Measurements from ENCODE around the gene CLK1. TPM values are rescaled to one million over a fixed set of nuclear protein-coding genes. Genes with fewer than 3 reads are reported as not detected.

The CLK1 gene
- total RNA-seq, 2 donors from 2014 or later, result 54.9 to 62.8 TPM

DNA sequence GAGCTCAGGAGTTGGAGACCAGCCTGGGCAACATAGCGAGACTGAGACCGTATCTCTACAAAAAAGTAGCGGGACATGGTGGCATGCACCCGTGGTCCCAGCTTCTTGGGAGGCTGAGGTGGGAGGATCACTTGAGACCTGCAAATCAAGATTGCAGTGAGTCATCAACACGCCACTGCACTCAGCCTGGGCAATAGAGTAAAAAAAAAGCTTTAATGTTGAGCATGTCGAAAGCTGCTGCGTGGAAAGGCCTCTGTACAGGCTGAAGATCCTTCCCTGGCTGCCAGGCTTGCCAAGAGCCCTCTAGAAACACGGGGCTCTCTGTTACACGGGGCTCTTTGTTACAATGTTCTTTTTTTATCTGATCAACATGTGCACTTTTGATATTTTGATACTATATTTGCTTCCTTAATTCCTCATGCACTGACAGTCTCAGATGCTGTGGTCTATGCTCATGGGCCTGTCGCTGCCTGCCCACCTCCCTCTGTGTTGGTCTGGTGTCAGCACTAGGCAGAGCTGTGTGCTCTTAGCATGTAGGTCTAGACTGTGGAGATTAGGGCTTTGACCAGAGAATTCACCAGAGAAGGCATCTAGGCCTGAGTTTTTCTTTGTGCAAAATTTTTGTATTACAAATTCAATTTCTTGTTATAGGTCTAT, 18.7 kb downstream of the CLK1 start:
- H3K4me3 Mint-ChIP-seq, result no peak overlapping the region
- Histone ChIP-seq H3K27ac (ENCODE audit: low read depth, low read length) (no peak overlapping the region), H3K27me3 (ENCODE audit: control insufficient read depth, insufficient read depth, low read length, poor library complexity, severe bottlenecking) (no peaks in the 10 kb centered on the region), H3K4me1 (ENCODE audit: control insufficient read depth, insufficient read depth, low read length) (no peaks in the 10 kb centered on the region), H3K9ac (ENCODE audit: extremely low read depth, low read length, poor library complexity, severe bottlenecking) (no peak overlapping the region), H3K4me3 (ENCODE audit: low read length) (no peak overlapping the region), H3K9me3 (ENCODE audit: control insufficient read depth, low read length) (no peaks in the 10 kb centered on the region), H3K36me3 (ENCODE audit: control insufficient read depth, insufficient read depth, low read length) (peaks cover 2% of the 10 kb centered on the region)
- H3K27ac Mint-ChIP-seq, result no peak overlapping the region
- DNase-seq, result no peak
- H3K27me3 Mint-ChIP-seq (ENCODE audit: insufficient read depth), result peaks cover 3% of the 10 kb centered on the region
- H3K36me3 Mint-ChIP-seq (ENCODE audit: low read depth), result no peaks in the 10 kb centered on the region
- TF ChIP-seq, protein P1, sequence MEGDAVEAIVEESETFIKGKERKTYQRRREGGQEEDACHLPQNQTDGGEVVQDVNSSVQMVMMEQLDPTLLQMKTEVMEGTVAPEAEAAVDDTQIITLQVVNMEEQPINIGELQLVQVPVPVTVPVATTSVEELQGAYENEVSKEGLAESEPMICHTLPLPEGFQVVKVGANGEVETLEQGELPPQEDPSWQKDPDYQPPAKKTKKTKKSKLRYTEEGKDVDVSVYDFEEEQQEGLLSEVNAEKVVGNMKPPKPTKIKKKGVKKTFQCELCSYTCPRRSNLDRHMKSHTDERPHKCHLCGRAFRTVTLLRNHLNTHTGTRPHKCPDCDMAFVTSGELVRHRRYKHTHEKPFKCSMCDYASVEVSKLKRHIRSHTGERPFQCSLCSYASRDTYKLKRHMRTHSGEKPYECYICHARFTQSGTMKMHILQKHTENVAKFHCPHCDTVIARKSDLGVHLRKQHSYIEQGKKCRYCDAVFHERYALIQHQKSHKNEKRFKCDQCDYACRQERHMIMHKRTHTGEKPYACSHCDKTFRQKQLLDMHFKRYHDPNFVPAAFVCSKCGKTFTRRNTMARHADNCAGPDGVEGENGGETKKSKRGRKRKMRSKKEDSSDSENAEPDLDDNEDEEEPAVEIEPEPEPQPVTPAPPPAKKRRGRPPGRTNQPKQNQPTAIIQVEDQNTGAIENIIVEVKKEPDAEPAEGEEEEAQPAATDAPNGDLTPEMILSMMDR (conservative IDR thresholded peaks at IDR 0.05), result no peak
- H3K9me3 Mint-ChIP-seq, result no peaks in the 10 kb centered on the region
- 93 to 95% methylated on average over 10 of the region's 10 CpGs for WGBS, 2 experiments (ENCODE audit: insufficient coverage in 1 of 2, insufficient read length in 1 of 2)
- no peaks in the 10 kb centered on the region for H3K4me1 Mint-ChIP-seq

DNA sequence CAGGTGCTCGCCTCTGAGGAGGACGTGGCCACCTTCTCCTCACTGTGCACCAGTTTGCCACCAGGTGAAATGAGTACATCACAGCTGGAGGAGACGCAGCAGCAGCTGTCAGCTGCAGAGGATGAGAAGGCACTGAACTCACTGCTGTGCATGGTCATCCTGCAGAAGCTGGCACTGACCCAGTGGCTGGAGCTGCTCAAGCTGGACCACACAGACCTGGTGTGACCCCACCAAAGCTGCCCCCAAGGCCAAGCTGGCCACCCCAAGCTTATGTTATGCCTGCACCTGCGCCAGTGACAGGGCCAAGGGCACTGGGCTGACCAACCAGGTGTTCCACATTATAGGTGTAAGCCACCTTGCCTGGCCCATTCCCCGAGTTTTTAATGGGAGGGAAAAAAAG, 19.3 kb downstream of the CLK1 start:
- no peak overlapping the region for H3K4me3 ChIP-seq (ENCODE audit: low read length)
- H3K27ac ChIP-seq (ENCODE audit: low read depth, low read length), result no peak overlapping the region
- H3K36me3 Mint-ChIP-seq (ENCODE audit: low read depth), result no peaks in the 10 kb centered on the region
- no peaks in the 10 kb centered on the region for H3K4me1 ChIP-seq (ENCODE audit: control insufficient read depth, insufficient read depth, low read length)
- no peaks in the 10 kb centered on the region for H3K9me3 Mint-ChIP-seq
- TF ChIP-seq, protein P1 (conservative IDR thresholded peaks at IDR 0.05), result no peak
- no peak overlapping the region for H3K27ac Mint-ChIP-seq
- no peaks in the 10 kb centered on the region for H3K36me3 ChIP-seq (ENCODE audit: control insufficient read depth, insufficient read depth, low read length)
- H3K4me1 Mint-ChIP-seq, result no peaks in the 10 kb centered on the region
- H3K9ac ChIP-seq (ENCODE audit: extremely low read depth, low read length, poor library complexity, severe bottlenecking), result no peak overlapping the region
- H3K4me3 Mint-ChIP-seq, result no peak overlapping the region
- no peaks in the 10 kb centered on the region for H3K27me3 ChIP-seq (ENCODE audit: control insufficient read depth, insufficient read depth, low read length, poor library complexity, severe bottlenecking)
- no peak for DNase-seq
- no peaks in the 10 kb centered on the region for H3K9me3 ChIP-seq (ENCODE audit: control insufficient read depth, low read length)
- WGBS, 2 experiments (ENCODE audit: insufficient coverage in 1 of 2, insufficient read length in 1 of 2), result 93 to 95% methylated on average over 4 to 5 of the region's 5 CpGs
- H3K27me3 Mint-ChIP-seq (ENCODE audit: insufficient read depth), result peaks cover 3% of the 10 kb centered on the region

DNA sequence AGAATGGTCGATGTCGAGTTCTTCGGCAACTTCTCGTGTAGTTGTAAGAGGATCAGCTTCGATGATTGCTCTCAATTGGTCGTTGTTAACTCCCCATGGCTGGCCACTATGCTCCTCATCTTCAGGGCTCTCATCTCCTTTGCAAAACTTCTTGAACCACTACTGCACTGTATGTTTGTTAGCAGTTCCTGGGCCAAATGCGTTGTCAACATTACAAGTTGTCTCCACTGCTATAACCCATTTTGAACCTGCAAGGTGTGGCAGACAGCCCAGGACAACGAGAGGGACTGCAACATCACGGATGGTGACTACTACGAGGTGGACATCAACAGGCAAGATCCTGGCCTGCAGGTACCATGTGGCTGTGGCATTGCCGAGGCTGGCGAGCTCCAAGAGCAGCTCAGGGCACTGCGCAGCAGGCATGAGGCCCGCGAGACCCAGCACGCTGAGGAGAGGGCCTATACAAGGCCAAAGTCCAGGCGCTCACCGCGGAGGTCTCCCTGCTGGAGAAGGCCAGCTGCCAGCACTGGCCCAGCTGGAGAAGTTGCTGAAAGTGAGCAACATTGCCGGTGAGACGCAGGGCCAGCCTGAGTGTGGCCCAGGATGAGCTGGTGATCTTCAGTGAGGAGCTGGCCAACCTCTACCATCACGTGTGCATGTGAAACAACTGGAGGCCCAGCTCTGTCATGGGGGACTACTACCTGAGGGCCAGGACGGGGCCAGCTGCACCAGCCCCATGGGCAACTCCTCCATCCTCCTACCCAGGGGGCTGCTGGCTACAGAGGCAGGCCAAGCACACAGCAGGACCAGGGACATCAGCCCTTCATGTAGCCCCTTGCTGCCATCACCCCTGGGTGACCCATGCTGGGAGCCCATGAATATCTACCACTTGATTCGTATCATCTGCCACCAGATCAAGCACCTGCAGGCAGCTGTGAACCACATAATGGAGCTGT, 20.2 kb downstream of the CLK1 start:
- Histone ChIP-seq H3K36me3 (ENCODE audit: control insufficient read depth, insufficient read depth, low read length) (no peaks in the 10 kb centered on the region), H3K4me1 (ENCODE audit: control insufficient read depth, insufficient read depth, low read length) (no peaks in the 10 kb centered on the region), H3K9ac (ENCODE audit: extremely low read depth, low read length, poor library complexity, severe bottlenecking) (no peak overlapping the region), H3K4me3 (ENCODE audit: low read length) (no peak overlapping the region), H3K9me3 (ENCODE audit: control insufficient read depth, low read length) (no peaks in the 10 kb centered on the region), H3K27me3 (ENCODE audit: control insufficient read depth, insufficient read depth, low read length, poor library complexity, severe bottlenecking) (no peaks in the 10 kb centered on the region), H3K27ac (ENCODE audit: low read depth, low read length) (no peak overlapping the region)
- Mint-ChIP-seq H3K27me3 (ENCODE audit: insufficient read depth) (peaks cover 3% of the 10 kb centered on the region), H3K36me3 (ENCODE audit: low read depth) (no peaks in the 10 kb centered on the region), H3K27ac (no peak overlapping the region), H3K9me3 (no peaks in the 10 kb centered on the region), H3K4me3 (no peak overlapping the region), H3K4me1 (no peaks in the 10 kb centered on the region)
- no peak for DNase-seq
- 91 to 94% methylated on average over 16 to 24 of the region's 24 CpGs for WGBS, 2 experiments (ENCODE audit: insufficient coverage in 1 of 2, insufficient read length in 1 of 2)
- TF ChIP-seq, protein P1 (conservative IDR thresholded peaks at IDR 0.05), result no peak

Measured in endodermal cell (in vitro differentiated cells).